A375 (cell line): Measurements from ENCODE around the gene ARID3C. TPM values are rescaled to one million over a fixed set of nuclear protein-coding genes. Genes with fewer than 3 reads are reported as not detected.

ENCODE experiments used
- small RNA-seq: library from RNA; depleted of rRNA; stranded (forward); fragments of <200 nt; gene quantifications from one replicate; pipeline ENCODE3, GENCODE V24; 2014
- total RNA-seq: library from RNA; depleted of rRNA; stranded (reverse); fragments of >200 nt; shearing (Covaris generic); gene quantifications from 2 replicates; pipeline ENCODE4 v1.2.3, GENCODE V29; 2014; rRNA removed

The ARID3C gene
- total RNA-seq = 0.11 TPM in 1 of 2 replicates, not detected in the other

GRCh38 chr9:34628656-34629490 lies at the start of gene ARID3C:
ARID3C (minus strand) TSS chr9:34629066; CDS start chr9:34628014, 1,052 bp downstream.

GRCh38 chr9:34662526-34663302 lies 33.8 kb upstream of the ARID3C start, which contains the start of gene CCL27:
CCL27 (minus strand) TSS chr9:34662657; CDS start chr9:34662633, 24 bp downstream.

GRCh38 chr9:34651876-34652601 lies 23.2 kb upstream of the ARID3C start, which contains the start of gene IL11RA:
IL11RA (plus strand) TSS chr9:34652185; CDS start chr9:34655218, 3,033 bp downstream.

GRCh38 chr9:34646211-34647083 lies 17.6 kb upstream of the ARID3C start, which contains the start of gene GALT:
GALT (plus strand) TSS chr9:34646675; CDS start chr9:34646705, 30 bp downstream.

GRCh38 chr9:34637356-34638137 lies 8.7 kb upstream of the ARID3C start, which contains the start of gene SIGMAR1:
SIGMAR1 (minus strand) TSS chr9:34637787; CDS start chr9:34637697, 90 bp downstream.

GRCh38 chr9:34620061-34620994 lies 8.5 kb downstream of the ARID3C start, which contains the start of gene DCTN3:
DCTN3 (minus strand) TSS chr9:34620495; CDS start chr9:34620464, 31 bp downstream.

GRCh38 chr9:34611811-34612787 lies 16.8 kb downstream of the ARID3C start, which contains the start of gene RPP25L:
RPP25L (minus strand) TSS chr9:34612097; CDS start chr9:34611296, 801 bp downstream.

GRCh38 chr9:34589636-34590380 lies 39.1 kb downstream of the ARID3C start, which contains the start of gene CNTFR:
CNTFR (minus strand) TSS chr9:34589724; CDS start chr9:34568981, 20,743 bp downstream.

Small RNAs within 50 kb of the gene (small RNA-seq; reads per million reads assigned to genes)
- gene CCL27 = not detected

Other genes with a start within 250 kb of the ARID3C start
- gene FAM219A, start 170.5 kb downstream of the ARID3C start, total RNA-seq = 9.7 and 9.8 TPM in 2 replicates
- 0.11 TPM in 1 of 2 replicates, not detected in the other for gene DNAI1, start 170.3 kb downstream of the ARID3C start, total RNA-seq
- not detected in 2 replicates for gene ENHO, start 106.1 kb downstream of the ARID3C start, total RNA-seq
- not detected in 2 replicates for gene CNTFR, start 39.3 kb downstream of the ARID3C start, total RNA-seq
- gene RPP25L, start 17.0 kb downstream of the ARID3C start, total RNA-seq = 33.3 TPM in 2 replicates
- 112 and 120 TPM in 2 replicates for gene DCTN3, start 8.6 kb downstream of the ARID3C start, total RNA-seq
- gene SIGMAR1, start 8.7 kb upstream of the ARID3C start, total RNA-seq = 151 and 169 TPM in 2 replicates
- 24.6 and 32.5 TPM in 2 replicates for gene GALT, start 17.6 kb upstream of the ARID3C start, total RNA-seq
- gene IL11RA, start 23.1 kb upstream of the ARID3C start, total RNA-seq = 8.3 and 11.1 TPM in 2 replicates
- gene CCL27, start 33.6 kb upstream of the ARID3C start, total RNA-seq = 0.23 and 0.50 TPM in 2 replicates
- not detected in 2 replicates for gene CCL19, start 62.2 kb upstream of the ARID3C start, total RNA-seq
- gene CCL21, start 81.1 kb upstream of the ARID3C start, total RNA-seq = not detected in 2 replicates